Left ventricle myocardium inferior (tissue), 1 donor: ENCODE data around the gene DOK6. TPM values are rescaled to one million over a fixed set of nuclear protein-coding genes. Genes with fewer than 3 reads are reported as not detected.

ENCODE experiments used
- DNase-seq: peaks from one replicate; pipeline ENCODE4 v3.0.0-alpha.2; 2020
- H3K27ac ChIP-seq: fragments of 200-600 bp; replicated peaks from 2 replicates; pipeline ENCODE4 v1.8.0; 2021
- H3K27me3 ChIP-seq: fragments of 200-600 bp; 2 replicates; pipeline ENCODE4 v1.8.0; 2021; ENCODE audit warnings: low read depth
- H3K36me3 ChIP-seq: fragments of 200-600 bp; 2 replicates; pipeline ENCODE4 v1.8.0; 2021
- H3K4me1 ChIP-seq: fragments of 200-600 bp; 2 replicates; pipeline ENCODE4 v1.8.0; 2021
- H3K4me3 ChIP-seq: fragments of 200-600 bp; 2 replicates; pipeline ENCODE4 v1.8.0; 2021; ENCODE audit warnings: mild to moderate bottlenecking, moderate library complexity
- H3K9me3 ChIP-seq: fragments of 200-600 bp; replicated peaks from 2 replicates; pipeline ENCODE4 v1.8.0; 2021
- CTCF ChIP-seq: fragments of 200-600 bp; IDR thresholded peaks from 2 replicates; pipeline ENCODE4 v1.8.0; 2021; ENCODE audit warnings: antibody characterized with exemption, mild to moderate bottlenecking, borderline replicate concordance
- intact Hi-C: fragments of 100-400 bp; cut with micrococcal nuclease; formaldehyde crosslinking; loops from one replicate; pipeline ENCODE4 v1.11.0; 2022
- total RNA-seq: library from RNA; stranded (reverse); fragmentation: NEBNext Ultra II Directional; extraction: Animal tissue kit (Norgen Biotek cat#: 25700); gene quantifications from one replicate; pipeline ENCODE4 v1.2.1, GENCODE V29; 2021
- donor health status: DM: no; HTN: yes; CAD: no; lungs with severe emphysema.

DOK6 gene
- total RNA-seq, 1 donor from 2014 or later, result 0.96 TPM

- Histone ChIP-seq H3K4me3 (no peak overlapping the region), H3K27ac (no peak overlapping the region), H3K9me3 (peaks cover 14% of the 10 kb centered on the region), H3K27me3 (no peaks in the 10 kb centered on the region), H3K36me3 (no peaks in the 10 kb centered on the region), H3K4me1 (no peaks in the 10 kb centered on the region)
- DNase-seq, result no peak
- TF ChIP-seq CTCF, result no peak
- intact Hi-C loops, result no loop called here
Observed at GRCh38 chr18:69490072-69490471, 89.4 kb downstream of the DOK6 start.

DNA sequence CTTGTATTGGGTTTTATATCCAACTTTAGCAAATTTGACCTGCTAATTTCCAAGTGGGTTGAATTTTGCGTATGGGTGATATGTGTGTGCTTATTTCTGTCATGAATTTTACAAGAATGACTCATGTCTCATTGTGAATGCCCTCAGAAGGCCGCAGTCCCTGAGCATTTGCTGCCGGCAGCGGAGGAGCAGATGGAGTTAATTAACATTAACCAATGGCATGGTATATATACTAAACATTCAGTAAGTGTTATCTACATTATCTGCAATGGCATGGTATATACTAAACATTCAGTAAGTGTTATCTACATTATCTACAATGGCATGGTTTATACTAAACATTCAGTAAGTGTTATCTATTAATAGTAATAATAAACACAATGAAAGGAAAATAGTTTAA is 90.1 kb downstream of the DOK6 start:
- TF ChIP-seq CTCF, result no peak
- H3K9me3 ChIP-seq, result peaks cover 14% of the 10 kb centered on the region
- no peaks in the 10 kb centered on the region for H3K27me3 ChIP-seq
- no peak overlapping the region for H3K4me3 ChIP-seq
- no peak overlapping the region for H3K27ac ChIP-seq
- intact Hi-C loops, result no loop called here
- no peaks in the 10 kb centered on the region for H3K4me1 ChIP-seq
- DNase-seq, result no peak
- H3K36me3 ChIP-seq, result no peaks in the 10 kb centered on the region

DNA sequence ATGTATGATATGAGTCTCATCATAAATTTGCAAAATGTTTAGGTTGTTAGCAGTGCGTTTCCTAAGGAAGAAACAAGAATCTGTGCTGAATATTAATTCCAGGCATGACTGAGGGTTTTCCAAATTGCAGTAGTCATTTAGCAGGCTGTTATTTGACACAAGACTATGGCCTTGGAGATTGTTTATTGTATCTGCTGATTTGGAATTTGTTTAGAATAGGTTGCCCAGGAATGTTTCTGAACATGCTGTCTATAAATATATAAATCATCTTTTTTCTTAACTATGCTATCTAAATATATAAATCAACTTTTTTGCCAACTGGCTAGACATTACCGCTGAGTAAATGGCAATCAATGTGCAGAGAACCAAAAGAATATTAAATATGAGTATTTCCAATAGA is 90.9 kb downstream of the DOK6 start:
- DNase-seq, result no peak
- no peak for TF ChIP-seq CTCF
- no peaks in the 10 kb centered on the region for H3K36me3 ChIP-seq

GRCh38 chr18:69492861-69493260 is 92.2 kb downstream of the DOK6 start:
- no peak for TF ChIP-seq CTCF
- no peaks in the 10 kb centered on the region for H3K27me3 ChIP-seq
- H3K9me3 ChIP-seq, result peaks cover 10% of the 10 kb centered on the region
- no peak for DNase-seq
- no peaks in the 10 kb centered on the region for H3K36me3 ChIP-seq
- no peak overlapping the region for H3K27ac ChIP-seq
- H3K4me3 ChIP-seq, result no peak overlapping the region
- no peaks in the 10 kb centered on the region for H3K4me1 ChIP-seq
- intact Hi-C loops, result no loop called here

More for the DNA sequence above, 90.9 kb downstream of the DOK6 start:
- Histone ChIP-seq H3K4me1 (no peaks in the 10 kb centered on the region), H3K4me3 (no peak overlapping the region), H3K27me3 (no peaks in the 10 kb centered on the region), H3K27ac (no peak overlapping the region), H3K9me3 (peaks cover 14% of the 10 kb centered on the region)
- intact Hi-C loops, result no loop called here

DNA sequence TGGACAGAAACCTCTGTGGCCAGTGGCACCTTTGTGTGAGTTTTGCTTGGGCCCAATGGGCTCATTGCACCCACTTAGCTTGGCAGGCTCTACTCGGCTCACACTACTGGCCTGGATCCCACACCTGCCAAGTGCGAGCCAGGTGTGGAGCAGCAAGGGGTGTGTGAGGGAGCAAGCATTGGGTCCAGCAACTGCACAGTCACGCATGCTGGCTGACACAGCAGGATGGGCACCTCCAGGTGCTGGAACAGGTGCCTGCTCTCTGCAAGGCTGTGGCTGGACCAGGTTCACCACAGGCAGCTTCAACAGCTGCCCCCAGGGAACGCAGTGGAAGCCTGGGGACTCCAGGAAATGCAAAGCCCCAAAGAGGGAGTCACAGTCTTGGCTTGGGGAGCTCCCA is 94.2 kb downstream of the DOK6 start:
- no peaks in the 10 kb centered on the region for H3K4me1 ChIP-seq
- no peaks in the 10 kb centered on the region for H3K9me3 ChIP-seq
- intact Hi-C loops, result no loop called here
- H3K27ac ChIP-seq, result no peak overlapping the region
- H3K36me3 ChIP-seq, result no peaks in the 10 kb centered on the region
- no peak for DNase-seq
- no peak for TF ChIP-seq CTCF
- no peak overlapping the region for H3K4me3 ChIP-seq
- H3K27me3 ChIP-seq, result no peaks in the 10 kb centered on the region

DNA sequence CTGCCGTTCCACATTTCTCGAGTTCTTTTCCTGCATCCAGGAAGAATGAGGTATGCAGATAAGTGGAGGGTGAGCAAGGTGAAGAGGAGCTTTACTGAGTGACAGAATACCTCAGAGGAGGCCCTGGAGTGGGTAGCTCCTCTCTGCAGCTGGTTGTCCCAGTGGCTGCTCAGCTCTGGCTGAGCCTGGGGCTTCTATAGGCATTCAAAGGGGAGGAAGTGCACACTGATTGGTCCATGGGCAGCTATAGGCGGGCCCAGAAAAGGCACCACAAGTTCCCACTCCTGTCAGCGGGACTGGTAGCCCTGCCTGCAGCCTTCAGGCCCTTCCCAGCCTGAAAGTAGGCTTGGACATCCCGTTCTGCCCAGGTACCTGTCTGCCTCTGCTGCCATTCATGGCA is 94.7 kb downstream of the DOK6 start:
- intact Hi-C loops, result no loop called here
- no peak for DNase-seq
- no peak for TF ChIP-seq CTCF
- no peaks in the 10 kb centered on the region for H3K4me1 ChIP-seq
- H3K27ac ChIP-seq, result no peak overlapping the region
- H3K27me3 ChIP-seq, result no peaks in the 10 kb centered on the region
- H3K9me3 ChIP-seq, result no peaks in the 10 kb centered on the region
- no peak overlapping the region for H3K4me3 ChIP-seq
- no peaks in the 10 kb centered on the region for H3K36me3 ChIP-seq
